Mucosa of gallbladder (tissue), 1 donor: ENCODE data around the gene AKAP5. TPM values are rescaled to one million over a fixed set of nuclear protein-coding genes. Genes with fewer than 3 reads are reported as not detected.

Source experiments
- DNase-seq: peaks from one replicate; pipeline ENCODE4 v3.0.0-alpha.2; 2020; ENCODE audit warnings: low spot score
- total RNA-seq: library from RNA; stranded (reverse); gene quantifications from one replicate; pipeline ENCODE4 v1.2.1, GENCODE V29; 2021
- donor health status: DM: no; HTN: no; CAD: no.

AKAP5 gene
- total RNA-seq, 1 donor from 2014 or later = 1.5 TPM

DNA sequence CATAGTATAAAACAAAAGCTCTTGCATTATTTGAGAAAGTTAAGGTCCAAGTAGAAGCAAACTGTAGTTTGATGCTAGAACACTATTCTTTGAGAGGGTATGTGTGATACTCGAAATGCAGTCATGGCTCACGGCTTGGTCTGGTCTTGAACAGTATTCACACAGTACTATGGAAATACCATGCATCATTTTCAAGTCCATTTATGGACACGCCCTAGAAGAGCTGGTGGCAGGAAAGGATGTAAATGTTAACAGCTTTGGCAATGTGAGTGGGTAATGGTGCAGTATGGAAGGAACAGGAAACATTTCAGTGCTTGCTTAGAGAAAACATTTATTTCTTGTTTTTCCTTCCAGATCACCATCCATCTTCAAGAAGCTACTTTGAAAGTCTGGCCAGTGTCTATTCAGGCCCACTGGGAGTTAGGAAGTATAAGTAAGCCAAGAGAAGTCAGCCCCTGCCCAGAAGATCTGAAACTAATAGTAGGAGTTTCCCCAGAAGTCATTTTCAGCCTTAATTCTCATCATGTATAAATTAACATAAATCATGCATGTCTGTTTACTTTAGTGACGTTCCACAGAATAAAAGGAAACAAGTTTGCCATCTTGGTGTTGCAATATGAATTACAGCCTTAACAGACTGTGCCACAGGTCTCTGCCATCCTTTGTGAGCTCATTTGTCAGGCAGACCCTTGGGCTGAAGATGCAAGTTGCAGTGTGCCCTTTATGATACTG, 5.7 kb upstream of the AKAP5 start:
- DNase-seq = no peak

DNA sequence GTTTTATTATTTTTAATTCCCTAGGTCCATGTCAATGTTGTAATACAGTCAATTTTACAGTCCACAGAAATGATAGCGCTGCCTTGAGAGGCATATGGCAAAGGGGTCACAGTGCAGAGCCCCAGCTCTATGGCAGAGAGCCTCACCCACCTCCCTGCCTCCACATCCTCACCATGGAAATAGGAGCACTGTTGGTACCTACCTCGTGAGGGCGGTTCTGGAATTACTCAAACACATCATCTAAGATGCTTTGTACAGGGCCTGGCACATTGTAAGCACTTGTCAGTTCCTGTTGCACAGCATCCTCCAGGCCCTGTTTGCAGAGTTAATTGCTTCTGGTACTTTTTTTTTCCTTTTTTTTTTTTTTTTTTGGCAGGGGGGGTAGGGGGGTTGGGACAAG, 4.1 kb upstream of the AKAP5 start:
- no peak for DNase-seq

DNA sequence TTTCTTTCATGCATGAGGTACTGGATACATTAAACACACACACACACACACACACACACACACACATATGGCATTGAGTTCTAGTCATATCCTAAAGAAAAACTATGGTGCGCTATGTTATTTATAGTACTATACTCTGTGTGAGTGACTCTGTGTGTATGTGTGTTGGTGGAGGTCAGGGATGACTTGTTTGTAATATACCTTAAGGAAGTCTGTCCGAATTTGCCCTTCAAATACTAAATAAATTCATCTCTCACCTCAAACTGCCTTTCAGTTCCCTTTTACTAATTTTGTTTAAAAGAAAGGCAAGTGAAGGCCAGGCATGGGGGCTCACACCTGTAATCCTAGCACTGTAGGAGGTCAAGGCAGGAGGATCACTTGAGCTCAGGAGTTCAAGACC, 2.1 kb upstream of the AKAP5 start:
- DNase-seq = no peak

DNA sequence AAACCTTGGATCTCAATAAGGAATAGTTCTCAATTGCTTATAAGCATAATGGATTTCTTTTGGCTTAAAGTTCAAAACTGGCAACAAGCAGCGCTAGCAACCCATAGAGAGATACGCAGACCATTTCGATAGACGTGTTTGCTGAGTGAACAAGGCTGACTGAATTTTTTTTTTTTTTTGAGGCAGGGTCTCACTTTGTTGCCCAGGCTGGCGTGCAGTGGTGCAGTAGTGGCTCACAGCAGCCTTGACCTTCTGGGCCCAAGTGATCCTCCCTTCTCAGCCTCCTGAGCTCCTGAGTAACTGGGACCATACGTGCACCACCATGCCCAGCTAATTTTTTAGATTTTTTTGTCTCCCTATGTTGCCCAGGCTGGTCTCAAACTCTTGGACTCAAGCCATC, 1.4 kb upstream of the AKAP5 start:
- DNase-seq = no peak

DNA sequence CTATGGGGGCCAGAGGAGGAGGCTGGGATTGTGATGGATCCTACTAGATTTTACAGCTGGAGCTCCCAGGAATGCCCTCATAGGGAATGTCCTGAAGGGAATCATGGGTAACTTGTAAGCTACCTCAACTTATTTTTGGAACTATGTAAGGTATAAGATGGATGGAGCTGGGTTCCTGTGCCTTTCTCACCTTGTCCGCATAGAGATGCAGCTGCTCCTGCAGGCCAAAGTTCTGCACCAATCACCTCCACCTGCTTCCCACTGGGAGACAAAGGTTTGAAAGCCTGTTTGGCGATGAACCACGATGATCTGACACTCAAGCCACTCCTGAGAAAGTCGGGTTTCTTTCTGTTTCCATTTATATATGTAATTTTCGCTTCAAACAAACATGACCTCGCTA, 648 bp upstream of the AKAP5 start:
- DNase-seq = no peak

DNA sequence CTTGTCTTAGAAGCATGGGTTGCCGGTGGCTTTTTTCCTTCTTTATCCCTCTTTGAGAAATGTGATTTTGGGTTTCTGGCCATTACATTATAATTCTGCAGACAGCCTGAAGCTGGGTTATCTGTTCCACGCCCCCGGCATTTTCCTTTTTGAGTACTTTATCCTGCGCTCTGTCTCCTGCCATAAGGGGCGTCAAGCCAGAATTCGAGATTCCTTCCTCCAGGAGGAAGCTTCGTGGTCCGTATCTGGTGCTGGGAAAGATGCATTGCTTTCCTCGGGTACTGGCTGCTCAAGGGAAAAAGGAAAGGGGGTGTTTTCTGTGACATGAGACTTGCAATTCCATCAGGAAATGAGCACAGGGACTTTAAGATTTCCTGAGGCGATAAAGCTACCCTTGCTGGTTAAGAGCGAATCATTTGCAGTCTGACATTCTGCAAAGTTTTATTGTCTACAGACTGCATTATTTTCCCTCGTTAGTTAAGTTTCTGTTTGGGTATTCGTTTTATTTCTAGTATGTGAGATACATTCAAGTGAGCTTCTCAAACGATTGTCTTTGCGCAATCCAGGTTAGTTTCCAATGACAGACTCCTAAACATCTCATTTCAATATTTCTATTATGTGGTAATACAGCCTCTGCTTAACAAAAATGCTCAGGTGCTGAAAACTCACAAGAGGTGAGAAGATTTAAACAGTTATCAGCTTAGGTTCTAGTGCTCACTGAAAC, 694 bp downstream of the AKAP5 start:
- peak; percentile 22 for DNase-seq

DNA sequence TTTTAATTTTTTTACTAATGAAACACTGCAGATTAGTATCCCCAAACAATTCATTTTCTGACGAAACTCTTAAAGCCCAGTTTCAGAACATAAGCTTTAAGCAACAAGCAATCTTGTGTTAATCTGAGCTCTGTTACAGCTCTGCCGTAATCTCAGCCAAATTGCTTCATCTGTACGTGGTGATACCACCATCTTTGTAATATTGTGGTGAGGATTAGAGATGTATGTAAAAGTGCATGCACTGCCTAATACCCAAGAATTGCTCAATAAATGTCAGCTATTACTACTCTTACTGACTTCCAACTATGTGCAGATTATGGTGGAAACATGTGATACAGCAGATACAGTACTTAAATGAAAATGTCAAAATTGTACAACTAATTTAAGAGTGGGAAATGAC, 1.8 kb downstream of the AKAP5 start:
- DNase-seq = no peak

DNA sequence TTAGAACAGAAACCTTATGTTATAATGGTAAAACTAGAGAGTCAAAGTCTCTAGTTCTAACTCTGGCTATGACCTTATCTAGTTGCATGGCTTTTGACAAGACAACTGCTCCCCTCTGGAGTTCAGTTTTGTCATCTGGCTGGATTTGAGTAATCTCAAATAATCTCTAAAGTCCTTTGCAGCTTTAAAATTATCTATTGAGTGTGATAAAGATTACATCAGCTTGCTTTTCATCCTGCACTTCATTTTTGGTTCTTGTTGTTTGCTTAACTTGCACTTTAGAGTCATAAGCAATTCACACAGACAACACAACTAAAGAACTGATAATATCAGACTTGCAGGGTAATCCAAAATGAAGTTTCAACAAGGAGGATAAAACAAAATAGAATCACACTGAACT, 2.3 kb downstream of the AKAP5 start:
- DNase-seq = no peak

DNA sequence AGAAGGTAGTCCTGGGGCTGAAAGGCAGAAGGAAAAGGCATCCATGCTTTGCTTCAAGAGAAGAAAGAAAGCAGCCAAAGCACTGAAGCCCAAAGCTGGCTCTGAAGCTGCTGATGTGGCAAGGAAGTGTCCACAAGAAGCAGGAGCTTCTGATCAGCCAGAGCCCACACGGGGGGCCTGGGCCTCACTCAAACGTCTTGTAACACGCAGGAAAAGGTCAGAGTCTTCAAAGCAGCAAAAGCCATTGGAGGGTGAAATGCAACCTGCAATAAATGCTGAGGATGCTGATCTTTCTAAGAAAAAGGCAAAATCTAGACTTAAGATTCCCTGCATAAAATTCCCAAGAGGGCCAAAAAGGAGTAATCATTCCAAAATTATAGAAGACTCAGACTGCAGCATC, 3.2 kb downstream of the AKAP5 start:
- DNase-seq = no peak

DNA sequence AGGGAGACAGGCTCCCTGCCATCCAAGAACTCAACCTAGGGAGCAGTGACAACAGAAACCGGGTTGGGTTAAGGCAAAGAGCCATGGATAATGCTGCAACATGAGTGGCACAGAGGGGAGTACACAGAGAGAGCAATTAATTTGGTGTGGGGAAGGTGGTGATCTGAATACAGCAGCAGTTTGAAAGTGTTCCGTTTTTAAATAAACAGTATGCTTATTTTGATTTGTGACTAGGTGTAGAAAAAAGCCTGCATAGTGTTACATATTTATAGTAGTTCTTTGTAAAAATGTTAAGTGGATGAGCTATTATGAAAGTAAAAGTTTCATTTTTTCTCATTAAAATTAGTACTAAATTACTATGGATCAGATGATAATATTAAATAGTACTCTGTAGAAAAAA, 8.7 kb downstream of the AKAP5 start:
- DNase-seq = no peak

DNA sequence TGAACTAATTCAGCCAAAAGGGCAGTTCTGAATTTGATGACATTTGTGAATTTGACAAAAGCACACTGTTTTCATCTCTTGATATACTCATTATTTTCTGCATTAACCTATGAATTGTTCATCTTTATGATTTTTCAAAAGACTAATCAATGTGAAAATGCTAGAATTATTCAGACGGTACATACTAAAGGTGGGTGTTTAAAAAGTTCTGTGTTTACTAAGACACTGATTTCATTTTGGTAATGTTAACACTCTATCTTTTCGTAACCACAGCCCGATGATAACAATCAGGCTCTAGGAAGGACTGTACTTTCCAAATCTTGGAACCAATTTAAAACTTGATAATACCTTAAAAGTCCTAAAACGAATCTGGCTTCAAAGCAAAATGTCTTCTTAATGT, 9.4 kb downstream of the AKAP5 start:
- DNase-seq = no peak

DNA sequence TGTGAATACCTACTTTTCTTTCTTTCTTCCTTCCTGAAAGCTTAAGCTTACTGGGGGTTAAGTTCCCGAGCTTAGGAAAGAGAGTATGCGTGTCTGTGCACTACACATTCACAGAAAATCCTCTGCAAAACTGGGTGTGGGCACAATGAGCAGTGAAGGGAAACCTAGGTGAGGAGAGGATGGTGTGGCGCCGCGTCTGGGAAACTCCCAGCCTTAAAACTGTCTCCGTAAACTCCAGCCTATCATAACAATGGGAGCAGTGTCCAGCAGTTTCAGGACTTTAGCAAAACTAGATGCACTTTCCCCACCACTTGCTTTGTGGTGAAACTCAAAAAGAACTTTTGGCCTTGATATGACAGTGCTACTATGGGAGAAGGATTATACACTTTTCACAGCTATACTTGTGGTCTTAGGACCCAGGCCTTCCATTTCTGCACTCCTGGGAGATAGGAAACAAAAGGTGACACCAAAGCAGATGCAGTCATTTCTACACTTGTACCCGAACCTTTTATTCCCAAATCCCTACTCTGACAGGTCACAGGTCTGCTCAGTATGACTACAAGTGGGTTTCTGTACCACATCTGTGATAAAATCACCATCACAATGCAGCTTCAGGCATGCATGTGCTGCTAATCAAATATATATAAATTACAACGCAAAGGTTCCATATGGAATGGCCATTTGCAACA, 10.4 kb downstream of the AKAP5 start:
- DNase-seq = no peak

DNA sequence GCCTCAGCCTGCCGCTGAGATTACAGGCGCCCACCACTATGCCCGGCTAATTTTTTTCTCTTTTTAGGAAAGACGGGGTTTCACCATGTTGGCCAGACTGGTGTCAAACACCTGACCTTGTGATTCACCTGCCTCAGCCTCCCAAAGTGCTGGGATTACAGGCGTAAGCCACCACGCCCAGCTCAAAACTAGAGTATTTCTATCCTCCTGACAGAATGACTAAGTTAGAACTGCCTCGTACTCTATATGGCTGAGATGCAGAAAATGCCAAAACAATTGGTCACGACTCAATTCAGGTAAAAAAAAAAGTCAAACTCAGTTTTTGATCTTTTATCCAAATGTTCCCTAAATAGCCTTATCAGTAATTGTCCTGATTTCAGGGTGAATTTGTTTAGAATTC, 11.1 kb downstream of the AKAP5 start:
- no peak for DNase-seq

DNA sequence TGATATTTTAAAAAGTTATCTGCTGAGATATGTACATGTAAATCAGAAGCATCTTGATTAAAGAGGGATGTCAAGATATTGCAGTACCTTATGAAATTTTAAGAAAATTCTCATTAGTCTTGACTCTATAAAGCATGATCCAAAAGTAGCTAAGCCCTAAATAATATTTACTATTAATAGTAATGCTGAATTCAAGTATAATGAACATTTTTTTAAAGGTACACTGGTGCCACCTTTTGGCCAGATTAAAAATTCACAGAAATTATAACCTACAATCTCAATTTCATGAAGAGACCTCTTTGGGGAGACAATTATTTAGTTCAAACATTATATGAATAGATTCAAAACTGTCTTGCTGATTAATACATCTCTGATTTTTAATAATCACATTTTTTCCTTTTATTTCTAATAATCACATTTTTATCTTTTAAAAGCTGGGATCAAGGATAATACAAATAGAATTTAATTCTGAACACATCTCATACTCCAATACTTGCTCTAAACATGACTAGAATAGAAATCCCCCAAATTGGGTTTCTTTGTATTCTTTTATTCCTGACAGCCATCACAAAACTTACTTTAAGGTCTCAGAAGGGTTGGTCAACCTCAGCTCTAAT, 13.4 kb downstream of the AKAP5 start:
- DNase-seq = no peak

DNA sequence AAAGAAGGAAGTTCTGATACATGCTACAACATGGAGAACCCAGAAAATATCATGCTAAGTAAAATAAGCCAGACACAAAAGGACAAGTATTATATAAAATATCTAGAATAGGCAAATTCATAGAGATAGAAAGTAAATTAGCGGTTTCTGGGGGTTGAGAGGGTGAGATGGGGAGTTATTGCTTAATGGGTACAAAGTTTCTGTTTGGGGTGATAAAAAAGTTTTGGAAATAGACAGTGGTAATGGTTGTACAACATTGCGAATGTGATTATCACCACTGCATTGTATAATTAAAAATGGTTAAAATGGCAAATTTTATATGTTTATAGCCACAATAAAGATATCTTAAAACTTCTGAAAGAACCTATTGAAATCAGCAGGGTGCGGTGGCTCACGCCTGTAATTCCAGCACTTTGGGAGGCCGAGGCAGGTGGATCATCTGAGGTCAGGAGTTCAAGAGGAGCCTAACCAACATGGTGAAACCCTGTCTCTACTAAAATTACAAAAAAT, 23.3 kb downstream of the AKAP5 start:
- DNase-seq = no peak

DNA sequence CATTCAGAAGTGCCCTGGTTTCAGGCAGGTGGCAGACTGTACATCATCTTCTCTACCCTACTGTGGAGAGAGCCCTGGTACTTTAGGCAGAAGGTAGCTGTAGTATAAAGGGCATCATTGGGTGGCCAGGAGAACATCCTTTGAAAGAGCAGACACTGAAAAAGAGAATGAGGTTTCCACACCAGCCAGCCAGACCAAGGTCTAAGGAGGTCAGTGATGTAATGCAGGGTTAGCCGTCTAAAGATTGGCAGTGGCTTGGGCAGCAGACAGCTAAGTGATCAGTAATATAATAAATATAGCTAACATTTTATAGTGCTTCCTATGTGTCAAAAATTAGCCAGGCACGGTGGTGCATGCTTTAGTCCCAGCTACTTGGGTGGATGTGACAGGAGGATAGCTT, 26.3 kb downstream of the AKAP5 start:
- DNase-seq = no peak

DNA sequence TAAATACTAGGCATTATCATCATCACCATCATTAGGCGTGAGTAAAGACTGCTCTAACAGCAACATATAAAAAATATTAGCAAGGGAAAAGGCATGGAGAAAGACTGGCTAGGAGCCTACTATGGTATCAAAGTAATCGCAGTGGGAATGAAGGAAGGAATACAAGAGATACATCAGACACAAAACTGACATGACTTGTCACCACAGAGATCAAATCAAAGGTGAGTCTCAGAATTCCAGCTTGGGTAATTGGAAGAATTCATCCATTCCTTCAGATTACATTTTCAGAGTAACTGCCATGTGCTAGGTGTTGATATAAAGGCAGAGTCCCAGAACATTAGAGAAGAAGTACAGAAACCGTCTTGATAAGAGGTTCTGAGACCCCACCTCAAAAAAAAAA, 28.2 kb downstream of the AKAP5 start:
- no peak for DNase-seq

DNA sequence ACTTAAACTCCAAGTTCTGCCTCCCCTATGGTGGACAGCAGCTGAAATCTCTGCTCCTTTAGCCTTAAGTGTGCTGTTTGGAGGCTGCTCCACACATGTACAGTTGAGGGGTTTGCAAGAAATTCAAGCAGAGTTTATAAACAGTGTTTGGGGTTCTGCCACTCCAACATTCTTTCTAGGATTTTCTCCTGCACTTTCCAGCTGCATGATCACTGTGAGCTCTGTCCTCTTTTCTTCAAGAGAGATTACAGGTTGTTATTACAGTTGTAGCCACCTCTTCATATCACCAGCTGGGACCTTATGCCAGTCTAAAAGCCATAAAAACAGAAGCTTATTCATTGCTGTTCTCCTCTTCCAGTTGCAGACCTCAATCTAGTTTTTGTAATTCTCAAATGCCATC, 30.0 kb downstream of the AKAP5 start:
- no peak for DNase-seq

DNA sequence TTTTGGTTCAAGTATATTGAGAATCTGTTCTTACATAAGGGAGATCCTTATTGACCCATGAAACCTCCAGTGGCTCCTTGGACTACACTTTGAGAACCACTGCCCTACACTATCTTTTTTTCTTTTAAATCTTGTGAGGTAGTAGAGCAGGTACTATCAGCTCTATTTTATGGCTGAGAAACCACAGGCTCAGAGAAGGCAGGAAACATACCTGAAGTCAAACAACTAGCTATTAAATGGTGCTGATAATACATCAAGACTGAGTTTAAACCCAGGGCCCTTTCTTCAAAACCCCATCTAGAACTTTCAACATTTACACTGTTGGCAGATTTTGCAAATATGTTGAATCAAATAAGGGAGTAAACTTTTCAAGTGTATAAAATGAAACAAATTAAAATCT, 31.5 kb downstream of the AKAP5 start:
- no peak for DNase-seq

DNA sequence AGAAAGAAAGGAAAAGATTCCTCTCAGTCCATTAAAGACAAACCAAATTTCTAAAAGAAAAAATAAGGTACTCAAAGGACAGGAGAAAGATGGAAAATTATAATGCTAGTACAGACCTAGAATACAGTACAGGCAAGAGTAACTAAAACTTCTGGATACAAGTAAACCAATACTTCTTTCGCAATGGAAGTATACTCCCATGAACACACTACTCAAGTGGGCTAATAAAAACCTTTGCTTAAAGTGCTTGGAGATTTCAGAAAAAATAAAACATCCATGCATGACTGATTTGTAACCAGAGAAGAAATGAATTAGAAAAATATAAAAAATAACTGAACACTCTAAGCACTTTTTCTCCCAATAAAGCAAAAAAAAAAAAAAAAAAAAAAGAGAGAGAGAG, 34.8 kb downstream of the AKAP5 start:
- DNase-seq = no peak

DNA sequence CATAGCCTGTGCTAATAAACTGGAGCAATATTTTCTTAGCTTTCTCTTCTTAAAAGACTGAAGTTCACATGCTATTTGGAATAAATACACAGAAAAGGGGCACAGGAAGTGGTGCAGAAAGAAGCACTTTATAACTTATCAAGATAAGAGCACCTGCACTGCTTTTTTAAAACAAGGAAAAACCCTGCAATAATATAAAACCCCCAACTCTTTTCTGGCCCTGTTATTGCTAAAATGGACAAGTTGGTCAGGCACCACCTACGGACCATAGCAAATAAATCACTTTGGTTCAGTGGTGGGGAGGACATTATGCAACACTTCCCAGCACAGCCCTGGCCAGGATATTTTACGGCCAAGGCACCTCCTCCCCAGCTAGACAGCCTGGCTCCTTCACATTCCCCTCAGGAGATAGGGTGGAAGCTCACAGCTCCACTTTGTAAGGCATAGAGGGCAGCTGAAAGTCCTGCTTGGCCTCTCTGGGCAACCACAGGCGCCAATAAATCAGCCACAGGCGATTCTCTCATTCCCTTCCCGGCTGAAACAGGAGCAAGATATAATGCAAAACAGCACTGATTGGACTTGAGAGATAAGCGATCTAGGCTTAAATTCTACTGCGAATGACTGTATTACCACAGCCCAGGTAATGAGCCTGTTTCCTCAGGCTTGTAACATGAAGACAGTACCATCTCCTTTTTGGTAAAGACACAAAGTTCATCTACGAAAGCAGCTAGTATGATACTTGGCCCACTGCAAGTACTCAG, 36.3 kb downstream of the AKAP5 start:
- peak; percentile 20 for DNase-seq

DNA sequence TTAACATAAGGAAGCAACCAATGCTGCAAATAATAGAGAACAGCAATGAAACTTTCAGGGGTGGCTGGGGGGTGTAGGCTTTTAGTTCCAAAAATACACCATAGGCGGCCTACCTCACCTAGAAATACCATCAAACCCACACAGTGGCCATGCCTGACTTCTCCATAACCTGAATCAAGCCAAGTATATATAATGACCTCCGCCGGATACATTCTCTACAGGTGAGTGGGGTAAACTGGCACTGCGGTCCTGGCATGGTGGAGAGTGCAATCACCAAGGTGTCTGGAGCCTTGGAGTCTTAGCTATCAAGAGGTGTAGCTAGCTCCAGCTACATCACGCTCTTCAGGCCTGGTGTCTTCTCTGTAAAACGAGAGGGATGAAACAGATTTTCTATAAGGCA, 37.2 kb downstream of the AKAP5 start:
- DNase-seq = no peak
